PC-3 (cell line): ENCODE data around the gene WNT10A.

ENCODE experiments used
- CTCF ChIP-seq: fragments of 300-600 bp; sonication (generic); conservative IDR thresholded peaks from 2 replicates; pipeline ENCODE4 v1.5.1; 2017; ENCODE audit warnings: antibody characterized with exemption, low read depth, mild to moderate bottlenecking, low read length
- EZH2 ChIP-seq: fragments of 300-600 bp; sonication (generic); IDR thresholded peaks from one replicate; pipeline ENCODE4 v1.6.1; 2017; ENCODE audit warnings: antibody characterized with exemption, mild to moderate bottlenecking, low read length; ENCODE audit not compliant: unreplicated experiment
- EZH2phosphoT487 ChIP-seq: fragments of 300-600 bp; sonication (generic); IDR thresholded peaks from 2 replicates; pipeline ENCODE4 v1.6.1; 2018; ENCODE audit warnings: mild to moderate bottlenecking, antibody characterized with exemption, low read length, borderline replicate concordance

- TF ChIP-seq CTCF = peak; percentile 97
- no peak for TF ChIP-seq EZH2
- no peak for TF ChIP-seq EZH2phosphoT487
Measured at GRCh38 chr2:218876562-218877219, 4.0 kb upstream of the WNT10A start.
